AG09309 (cell line): Measurements from ENCODE around the gene AGER.

Source experiments
- DNase-seq: peaks from one replicate; pipeline ENCODE4 v3.0.0-alpha.2; 2010; ENCODE audit warnings: low read depth
- H3K4me3 ChIP-seq: 2 replicates; pipeline ENCODE4 v1.5.1; 2011; ENCODE audit warnings: mild to moderate bottlenecking, low read depth, low read length, moderate library complexity; ENCODE audit not compliant: control insufficient read depth
- CTCF ChIP-seq: IDR thresholded peaks from 2 replicates; pipeline ENCODE4 v1.5.1; 2011; ENCODE audit warnings: mild to moderate bottlenecking, low read depth, low read length, inconsistent platforms; ENCODE audit not compliant: insufficient read depth, control insufficient read depth; ENCODE audit errors: missing control alignments

The AGER gene

GRCh38 chr6:32218167-32218566, 34.1 kb upstream of the AGER start:
- no peak overlapping the region for H3K4me3 ChIP-seq
- DNase-seq: no peak
- TF ChIP-seq CTCF: no peak

GRCh38 chr6:32216998-32217397, 32.9 kb upstream of the AGER start:
- no peak overlapping the region for H3K4me3 ChIP-seq
- TF ChIP-seq CTCF: no peak
- DNase-seq: no peak

- no peak for DNase-seq
- no peak overlapping the region for H3K4me3 ChIP-seq
- TF ChIP-seq CTCF: no peak
Observed at GRCh38 chr6:32216285-32216684, 32.2 kb upstream of the AGER start.

- TF ChIP-seq CTCF: no peak
Observed at GRCh38 chr6:32215617-32216016, 31.6 kb upstream of the AGER start.

GRCh38 chr6:32214126-32214525, 30.1 kb upstream of the AGER start:
- DNase-seq: no peak
- no peak for TF ChIP-seq CTCF
- no peak overlapping the region for H3K4me3 ChIP-seq

More at GRCh38 chr6:32215617-32216016, 31.6 kb upstream of the AGER start:
- DNase-seq: no peak
- H3K4me3 ChIP-seq: no peak overlapping the region

- DNase-seq: no peak
- H3K4me3 ChIP-seq: no peak overlapping the region
- TF ChIP-seq CTCF: no peak
Observed at GRCh38 chr6:32213649-32214048, 29.6 kb upstream of the AGER start.
